HCT116 (cell line): ENCODE data around the gene DCUN1D2. TPM values are rescaled to one million over a fixed set of nuclear protein-coding genes. Genes with fewer than 3 reads are reported as not detected.

Experiments used
- ATAC-seq: fragments of 200-7000 bp; cut with Tn5 transposase; 2 replicates; pipeline ENCODE4 v1.9.1; 2020; ENCODE audit warnings: mild to moderate bottlenecking, moderate library complexity
- BruUV-seq: library from RNA; stranded (reverse); fragments of 400-500 nt; replicated peaks from 2 replicates; lab custom pipeline; 2021; lab: Mats Ljungman, UMichigan
- CTCF ChIA-PET: fragments of 300-600 bp; sonication (Branson Sonifier 250); formaldehyde crosslinking; loops from one replicate; lab custom pipeline; 2021; ENCODE audit warnings: antibody characterized with exemption; lab: Charles Lee
- POLR2A ChIA-PET: fragments of 300-600, 350-600 bp; sonication (Branson Sonifier 250); formaldehyde crosslinking; loops from one replicate; lab custom pipeline; 2021; ENCODE audit warnings: antibody characterized with exemption; lab: Charles Lee
- RAD21 ChIA-PET, 2 experiments: fragments of 300-600 bp; sonication (Branson Sonifier 250); formaldehyde crosslinking; loops; one replicate each; lab custom pipeline; 2023; ENCODE audit warnings: low total read pairs in 2 of 2; ENCODE audit not compliant: uncharacterized antibody in 2 of 2, unreplicated experiment in 2 of 2, low non-redundant PET in 1 of 2; lab: Charles Lee
- DNase-seq: peaks from one replicate; pipeline ENCODE4 v3.0.0-alpha.2; 2010; ENCODE audit warnings: low read depth, low spot score
- H2AFZ ChIP-seq: fragments of 200-600 bp; shearing (Covaris generic), sonication (generic); 2 replicates; pipeline ENCODE4 v1.6.1; 2017; ENCODE audit warnings: low read depth, mixed run types, mixed read lengths, antibody characterized with exemption, low read length; ENCODE audit not compliant: poor library complexity, severe bottlenecking
- H3K27ac ChIP-seq: 2 replicates; pipeline ENCODE4 v1.5.1; 2012; ENCODE audit warnings: low read depth, low read length
- H3K27me3 ChIP-seq: fragments of 200-600 bp; sonication (generic); 2 replicates; pipeline ENCODE4 v1.6.1; 2016; ENCODE audit warnings: mixed run types, low read length, mixed read lengths; ENCODE audit not compliant: insufficient read depth
- H3K36me3 ChIP-seq, 2 experiments: fragments of 200-500 bp in 1 of 2; fragments of 200-600 bp in 1 of 2; sonication (Bioruptor generic) in 1 of 2; sonication (generic) in 1 of 2; 2 replicates each; pipeline versions ENCODE4 v1.5.1 to v1.6.1; 2014 to 2016; ENCODE audit warnings: low read length in 2 of 2, inconsistent platforms in 1 of 2, mixed read lengths in 1 of 2, mixed run types in 1 of 2; ENCODE audit not compliant: insufficient read depth in 2 of 2, control insufficient read depth in 1 of 2
- H3K4me1 ChIP-seq, 2 experiments: fragments of 200-600 bp in 1 of 2; sonication (generic) in 1 of 2; 2 replicates each; pipeline versions ENCODE4 v1.5.1 to v1.6.1; 2012 to 2017; ENCODE audit warnings: low read length in 2 of 2, inconsistent platforms in 1 of 2, mild to moderate bottlenecking in 1 of 2, mixed read lengths in 1 of 2, mixed run types in 1 of 2, moderate library complexity in 1 of 2; ENCODE audit not compliant: insufficient read depth in 2 of 2, control insufficient read depth in 1 of 2
- H3K4me2 ChIP-seq: fragments of 200-600 bp; sonication (generic); 2 replicates; pipeline ENCODE4 v1.6.1; 2017; ENCODE audit warnings: mixed run types, low read length, mixed read lengths
- H3K4me3 ChIP-seq, 2 experiments: fragments of 200-600 bp in 1 of 2; sonication (generic) in 1 of 2; replicated peaks in 1 of 2; 2 replicates each; pipeline ENCODE4 v1.5.1; 2011 to 2016; ENCODE audit warnings: low read length in 2 of 2, control low read depth in 1 of 2, low read depth in 1 of 2, mild to moderate bottlenecking in 1 of 2, mixed read lengths in 1 of 2, mixed run types in 1 of 2
- H3K79me2 ChIP-seq: fragments of 200-600 bp; sonication (generic); 2 replicates; pipeline ENCODE4 v1.6.1; 2017; ENCODE audit warnings: mild to moderate bottlenecking, mixed run types, low read length, moderate library complexity, mixed read lengths; ENCODE audit not compliant: insufficient read depth
- H3K9ac ChIP-seq: fragments of 200-600 bp; sonication (generic); 2 replicates; pipeline ENCODE4 v1.6.1; 2016; ENCODE audit warnings: low read length, mixed read lengths
- H3K9me2 ChIP-seq: fragments of 200-600 bp; sonication (generic), shearing (Covaris generic); 2 replicates; pipeline ENCODE4 v1.6.1; 2017; ENCODE audit warnings: mixed run types, mild to moderate bottlenecking, moderate library complexity; ENCODE audit not compliant: insufficient read depth
- H3K9me3 ChIP-seq, 2 experiments: fragments of 200-500 bp in 1 of 2; fragments of 200-600 bp in 1 of 2; sonication (Bioruptor generic) in 1 of 2; sonication (generic) in 1 of 2; 2 replicates each; pipeline ENCODE4 v1.6.1; 2014 to 2017; ENCODE audit warnings: low read length in 2 of 2, mixed read lengths in 2 of 2, inconsistent platforms in 1 of 2, low read depth in 1 of 2, mild to moderate bottlenecking in 1 of 2, mixed run types in 1 of 2, moderate library complexity in 1 of 2; ENCODE audit not compliant: control insufficient read depth in 1 of 2, insufficient read depth in 1 of 2
- H4K20me1 ChIP-seq: fragments of 200-600 bp; sonication (generic), shearing (Covaris generic); 2 replicates; pipeline ENCODE4 v1.6.1; 2017; ENCODE audit warnings: mixed run types, mild to moderate bottlenecking, moderate library complexity; ENCODE audit not compliant: insufficient read depth
- ATF3 ChIP-seq: IDR thresholded peaks from 2 replicates; pipeline ENCODE4 v1.6.1; 2012
- CBX3 ChIP-seq: IDR thresholded peaks from 2 replicates; pipeline ENCODE4 v1.6.1; 2012; ENCODE audit warnings: low read depth
- CEBPB ChIP-seq: IDR thresholded peaks from 2 replicates; pipeline ENCODE4 v1.6.1; 2012; ENCODE audit warnings: low read depth
- CTCF ChIP-seq, 3 experiments: fragments of 200-600 bp in 1 of 3; sonication (generic) in 1 of 3; IDR thresholded peaks in 2 of 3; conservative IDR thresholded peaks in 1 of 3; 2 replicates each; pipeline ENCODE4 v1.5.1; 2012 to 2017; ENCODE audit warnings: low read depth in 2 of 3, low read length in 2 of 3, antibody characterized with exemption in 1 of 3, borderline replicate concordance in 1 of 3, control low read depth in 1 of 3, mild to moderate bottlenecking in 1 of 3, mixed read lengths in 1 of 3, mixed run types in 1 of 3, moderate library complexity in 1 of 3; ENCODE audit not compliant: insufficient read depth in 1 of 3
- EGR1 ChIP-seq: IDR thresholded peaks from 2 replicates; pipeline ENCODE4 v1.6.1; 2012; ENCODE audit warnings: low read depth
- ELF1 ChIP-seq: IDR thresholded peaks from 2 replicates; pipeline ENCODE4 v1.6.1; 2012; ENCODE audit warnings: low read depth, borderline replicate concordance
- EZH2 ChIP-seq: fragments of 200-600 bp; sonication (generic); IDR thresholded peaks from 2 replicates; pipeline ENCODE4 v1.6.1; 2017; ENCODE audit warnings: antibody characterized with exemption, mixed run types
- EZH2phosphoT487 ChIP-seq: fragments of 200-600 bp; IDR thresholded peaks from 2 replicates; pipeline ENCODE4 v1.6.1; 2018; ENCODE audit warnings: antibody characterized with exemption, borderline replicate concordance
- JUND ChIP-seq: IDR thresholded peaks from 2 replicates; pipeline ENCODE4 v1.6.1; 2012
- MAX ChIP-seq: IDR thresholded peaks from 2 replicates; pipeline ENCODE4 v1.6.1; 2012
- POLR2A ChIP-seq: IDR thresholded peaks from 2 replicates; pipeline ENCODE4 v1.7.0; 2011; ENCODE audit warnings: borderline replicate concordance; ENCODE audit not compliant: insufficient read depth, insufficient read length; ENCODE audit errors: extremely low read depth
- POLR2AphosphoS5 ChIP-seq: IDR thresholded peaks from 2 replicates; pipeline ENCODE4 v1.6.1; 2011; ENCODE audit warnings: mild to moderate bottlenecking, low read depth, low read length, moderate library complexity
- RAD21 ChIP-seq: IDR thresholded peaks from 2 replicates; pipeline ENCODE4 v1.6.1; 2012; ENCODE audit warnings: low read depth, mild to moderate bottlenecking
- SIN3A ChIP-seq: IDR thresholded peaks from 2 replicates; pipeline ENCODE4 v1.6.1; 2012; ENCODE audit warnings: low read depth
- SP1 ChIP-seq: IDR thresholded peaks from 2 replicates; pipeline ENCODE4 v1.6.1; 2012; ENCODE audit warnings: low read depth
- YY1 ChIP-seq: IDR thresholded peaks from 2 replicates; pipeline ENCODE4 v1.6.1; 2011; ENCODE audit warnings: low read length, low read depth, moderate library complexity, mild to moderate bottlenecking; ENCODE audit not compliant: insufficient replicate concordance; ENCODE audit errors: extremely low read depth
- ZBTB33 ChIP-seq: IDR thresholded peaks from 2 replicates; pipeline ENCODE4 v1.6.1; 2011; ENCODE audit warnings: mild to moderate bottlenecking, low read length, moderate library complexity; ENCODE audit not compliant: insufficient replicate concordance; ENCODE audit errors: extremely low read depth
- ZFX ChIP-seq: fragments of 450-650 bp; IDR thresholded peaks from 2 replicates; pipeline ENCODE4 v1.6.1; 2017
- ZNF274 ChIP-seq: fragments of 200-500 bp; sonication (Bioruptor generic); IDR thresholded peaks from 2 replicates; pipeline ENCODE4 v1.6.1; 2014; ENCODE audit warnings: mild to moderate bottlenecking, low read depth, low read length, inconsistent platforms
- intact Hi-C: fragments of 100-400 bp; cut with micrococcal nuclease; formaldehyde crosslinking; loops from 2 replicates; pipeline ENCODE4 v1.10.0; 2022
- total RNA-seq: library from RNA; stranded (reverse); gene quantifications from one replicate; pipeline ENCODE4 v1.2.1, GENCODE V29; 2021; ENCODE audit not compliant: unreplicated experiment
- TF ChIP-seq, protein P1 (sequence below): IDR thresholded peaks from 2 replicates; pipeline ENCODE4 v1.6.1; 2012; ENCODE audit warnings: low read depth

DCUN1D2 gene
- total RNA-seq, 1 experiment from 2014 or later: 25.4 TPM

DNA sequence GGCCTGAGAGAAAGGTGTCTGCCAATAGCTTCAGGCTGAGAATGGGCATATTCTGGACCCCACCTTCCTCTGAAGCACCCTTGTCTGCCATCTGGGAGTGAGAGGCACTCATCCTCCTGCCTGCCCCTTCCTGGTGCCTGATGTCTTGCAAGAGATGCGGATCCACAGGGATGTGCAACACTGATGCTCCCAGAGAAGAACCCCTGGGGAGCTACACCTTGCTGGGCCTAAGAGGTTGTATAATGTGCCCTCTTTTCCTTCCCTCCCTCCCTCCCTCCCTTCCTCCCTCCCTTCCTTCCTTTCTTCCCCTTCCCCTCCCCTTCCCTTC lies 71.8 kb downstream of the DCUN1D2 start:
- H3K4me1 ChIP-seq: no peaks in the 10 kb centered on the region; a peak in 1 of 4 replicates
- TF ChIP-seq RAD21 (no peak), YY1 (no peak), CBX3 (no peak), CEBPB (no peak), EZH2 (no peak), SP1 (no peak), ZNF274 (no peak), EZH2phosphoT487 (no peak), ATF3 (no peak), POLR2A (no peak), SIN3A (no peak), EGR1 (no peak), ZBTB33 (no peak), MAX (no peak), ELF1 (no peak), JUND (no peak), POLR2AphosphoS5 (no peak), CTCF (IDR thresholded peaks at IDR 0.05 in 2 of 3, conservative IDR thresholded peaks at IDR 0.05 in 1 of 3; ENCODE audit: borderline replicate concordance in 1 of 3, insufficient read depth in 1 of 3, low read depth in 2 of 3, low read length in 2 of 3) (no peak), ZFX (no peak)
- TF ChIP-seq, protein P1, sequence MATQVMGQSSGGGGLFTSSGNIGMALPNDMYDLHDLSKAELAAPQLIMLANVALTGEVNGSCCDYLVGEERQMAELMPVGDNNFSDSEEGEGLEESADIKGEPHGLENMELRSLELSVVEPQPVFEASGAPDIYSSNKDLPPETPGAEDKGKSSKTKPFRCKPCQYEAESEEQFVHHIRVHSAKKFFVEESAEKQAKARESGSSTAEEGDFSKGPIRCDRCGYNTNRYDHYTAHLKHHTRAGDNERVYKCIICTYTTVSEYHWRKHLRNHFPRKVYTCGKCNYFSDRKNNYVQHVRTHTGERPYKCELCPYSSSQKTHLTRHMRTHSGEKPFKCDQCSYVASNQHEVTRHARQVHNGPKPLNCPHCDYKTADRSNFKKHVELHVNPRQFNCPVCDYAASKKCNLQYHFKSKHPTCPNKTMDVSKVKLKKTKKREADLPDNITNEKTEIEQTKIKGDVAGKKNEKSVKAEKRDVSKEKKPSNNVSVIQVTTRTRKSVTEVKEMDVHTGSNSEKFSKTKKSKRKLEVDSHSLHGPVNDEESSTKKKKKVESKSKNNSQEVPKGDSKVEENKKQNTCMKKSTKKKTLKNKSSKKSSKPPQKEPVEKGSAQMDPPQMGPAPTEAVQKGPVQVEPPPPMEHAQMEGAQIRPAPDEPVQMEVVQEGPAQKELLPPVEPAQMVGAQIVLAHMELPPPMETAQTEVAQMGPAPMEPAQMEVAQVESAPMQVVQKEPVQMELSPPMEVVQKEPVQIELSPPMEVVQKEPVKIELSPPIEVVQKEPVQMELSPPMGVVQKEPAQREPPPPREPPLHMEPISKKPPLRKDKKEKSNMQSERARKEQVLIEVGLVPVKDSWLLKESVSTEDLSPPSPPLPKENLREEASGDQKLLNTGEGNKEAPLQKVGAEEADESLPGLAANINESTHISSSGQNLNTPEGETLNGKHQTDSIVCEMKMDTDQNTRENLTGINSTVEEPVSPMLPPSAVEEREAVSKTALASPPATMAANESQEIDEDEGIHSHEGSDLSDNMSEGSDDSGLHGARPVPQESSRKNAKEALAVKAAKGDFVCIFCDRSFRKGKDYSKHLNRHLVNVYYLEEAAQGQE: no peak
- TF ChIP-seq, all 23 proteins: peak for 0
- H3K4me2 ChIP-seq: no peak overlapping the region
- intact Hi-C loops: no loop called here
- H3K79me2 ChIP-seq: no peaks in the 10 kb centered on the region
- no peaks in the 10 kb centered on the region for H4K20me1 ChIP-seq
- H3K4me3 ChIP-seq: no peak overlapping the region
- H3K36me3 ChIP-seq: no peaks in the 10 kb centered on the region
- ChIA-PET POLR2A (no interaction called here), CTCF (no interaction called here), RAD21 (no interaction called here)
- no peak overlapping the region for H3K27ac ChIP-seq
- no peak for ATAC-seq
- H3K9me3 ChIP-seq: no peaks in the 10 kb centered on the region
- no peaks in the 10 kb centered on the region; the same call in 1 of the 2 replicates for H3K27me3 ChIP-seq
- H2AFZ ChIP-seq: no peak overlapping the region
- H3K9me2 ChIP-seq: no peaks in the 10 kb centered on the region
- BruUV-seq: no TSS peak
- DNase-seq: no peak
- H3K9ac ChIP-seq: no peak overlapping the region
